SJSA1 (cell line): ENCODE data around the gene GOLGA6D. TPM values are rescaled to one million over a fixed set of nuclear protein-coding genes. Genes with fewer than 3 reads are reported as not detected.
"Not testable (repeated sequence)": the region's sequence is repeated elsewhere in the genome, so short reads cannot be mapped to it uniquely, and the experiment has no call there.

ENCODE experiments used
- DNase-seq, 2 experiments: peaks; one replicate each; pipeline ENCODE4 v3.0.0-alpha.2; 2015 to 2020; ENCODE audit warnings: low spot score in 2 of 2, low read depth in 1 of 2
- H3K27ac ChIP-seq: fragments of 250-450 bp; sonication (Bioruptor Pico); 2 replicates; pipeline ENCODE4 v1.5.1; 2020; ENCODE audit warnings: mild to moderate bottlenecking, moderate library complexity
- H3K27me3 ChIP-seq: fragments of 250-450 bp; sonication (Bioruptor Pico); replicated peaks from 2 replicates; pipeline ENCODE4 v1.5.1; 2020; ENCODE audit warnings: mild to moderate bottlenecking, moderate library complexity
- H3K36me3 ChIP-seq: fragments of 250-450 bp; sonication (Bioruptor Pico); 2 replicates; pipeline ENCODE4 v1.5.1; 2020; ENCODE audit warnings: mild to moderate bottlenecking
- H3K4me1 ChIP-seq: fragments of 250-450 bp; sonication (Bioruptor Pico); replicated peaks from 2 replicates; pipeline ENCODE4 v1.6.1; 2021; ENCODE audit warnings: mild to moderate bottlenecking
- H3K4me3 ChIP-seq: fragments of 250-450 bp; sonication (Bioruptor Pico); 2 replicates; pipeline ENCODE4 v1.5.1; 2020; ENCODE audit warnings: mild to moderate bottlenecking
- H3K9me3 ChIP-seq: fragments of 250-450 bp; sonication (Bioruptor Pico); replicated peaks from 2 replicates; pipeline ENCODE4 v1.5.1; 2020; ENCODE audit warnings: mild to moderate bottlenecking
- total RNA-seq: library from RNA; depleted of rRNA; stranded (reverse); fragments of >200 nt; shearing (Covaris generic); gene quantifications from 2 replicates; pipeline ENCODE4 v1.2.3, GENCODE V29; 2014; rRNA removed

Gene GOLGA6D, protein sequence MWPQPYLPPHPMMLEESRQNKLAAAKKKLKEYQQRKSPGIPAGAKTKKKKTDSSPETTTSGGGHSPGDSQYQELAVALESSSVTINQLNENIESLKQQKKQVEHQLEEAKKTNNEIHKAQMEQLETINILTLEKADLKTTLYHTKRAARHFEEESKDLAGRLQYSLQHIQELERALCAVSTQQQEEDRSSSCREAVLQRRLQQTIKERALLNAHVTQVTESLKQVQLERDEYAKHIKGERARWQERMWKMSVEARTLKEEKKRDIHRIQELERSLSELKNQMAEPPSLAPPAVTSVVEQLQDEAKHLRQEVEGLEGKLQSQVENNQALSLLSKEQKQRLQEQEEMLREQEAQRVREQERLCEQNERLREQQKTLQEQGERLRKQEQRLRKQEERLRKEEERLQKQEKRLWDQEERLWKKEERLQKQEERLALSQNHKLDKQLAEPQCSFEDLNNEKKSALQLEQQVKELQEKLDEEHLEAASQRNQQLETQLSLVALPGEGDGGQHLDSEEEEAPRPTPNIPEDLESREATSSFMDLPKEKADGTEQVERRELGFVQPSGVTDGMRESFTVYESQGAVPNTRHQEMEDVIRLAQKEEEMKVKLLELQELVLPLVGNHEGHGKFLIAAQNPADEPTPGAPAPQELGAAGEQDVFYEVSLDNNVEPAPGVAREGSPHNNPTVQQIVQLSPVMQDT
- not detected in 2 replicates for total RNA-seq

DNA sequence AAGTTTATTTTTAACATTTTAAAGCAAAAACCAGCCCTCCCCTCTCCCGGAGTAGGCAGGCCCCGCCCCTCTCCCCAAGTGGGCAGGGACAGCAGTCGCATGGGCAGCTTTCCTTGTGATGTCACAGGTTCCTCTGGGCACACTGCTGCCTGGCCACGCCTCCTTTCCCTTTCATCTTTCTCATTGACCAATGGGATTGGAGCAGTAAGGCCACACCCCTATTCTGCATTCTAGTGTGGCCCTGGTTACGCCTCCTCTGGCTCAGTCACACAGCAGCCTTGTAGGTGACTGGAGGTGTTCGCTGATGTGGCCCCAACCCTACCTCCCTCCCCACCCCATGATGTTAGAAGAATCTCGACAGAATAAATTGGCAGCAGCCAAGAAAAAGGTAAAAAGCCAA lies at the start of gene GOLGA6D:
TSS of gene GOLGA6D (plus strand) at position 264 of the 400 bp plus-strand sequence. CDS start at position 305, 41 bp downstream.
- H3K4me3 ChIP-seq, H3K9me3 ChIP-seq, H3K4me1 ChIP-seq: not testable (repeated sequence)

DNA sequence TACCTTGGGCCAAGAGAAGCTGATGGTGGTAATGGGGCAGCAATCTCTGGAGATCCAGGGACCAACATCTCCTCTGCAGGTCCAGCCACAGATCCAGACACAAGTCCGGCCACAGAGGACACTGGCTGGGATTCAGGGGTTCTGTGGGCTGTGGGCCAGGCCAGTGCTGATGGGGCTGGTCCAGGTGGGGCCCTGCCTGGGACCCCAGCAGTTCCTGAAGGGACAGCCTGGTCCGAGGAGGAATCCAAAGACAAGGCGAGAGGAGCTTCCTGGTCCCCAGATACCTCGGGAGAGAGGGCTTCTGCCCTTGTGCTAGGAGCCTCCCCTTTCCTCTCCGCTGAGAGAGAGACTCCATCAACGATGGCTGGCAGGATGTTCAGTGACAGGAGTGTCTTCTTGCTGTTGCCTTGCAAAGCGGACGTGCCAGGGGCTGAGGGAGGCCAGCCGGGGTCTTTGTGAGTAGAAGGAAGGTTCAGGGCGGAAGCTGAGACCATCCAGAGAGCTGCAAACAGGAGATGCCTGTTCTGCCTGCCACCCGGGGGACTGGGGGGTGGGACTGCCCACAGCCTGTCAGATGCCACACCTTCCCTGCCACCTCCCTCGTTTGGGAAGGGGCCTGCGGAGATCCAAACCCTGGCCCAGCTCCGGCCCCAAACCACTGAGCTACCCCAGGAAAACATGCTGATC lies 49.0 kb upstream of the GOLGA6D start:
- no peak for DNase-seq
- no peak overlapping the region for H3K4me3 ChIP-seq
- H3K9me3 ChIP-seq, result no peaks in the 10 kb centered on the region; the same call in 1 of the 2 replicates
- peaks cover 18% of the 10 kb centered on the region for H3K27me3 ChIP-seq
- no peaks in the 10 kb centered on the region; the same call in 1 of the 2 replicates for H3K4me1 ChIP-seq
- no peaks in the 10 kb centered on the region for H3K36me3 ChIP-seq
- H3K27ac ChIP-seq, result no peak overlapping the region

More for the DNA sequence above, at the start of gene GOLGA6D:
- not testable (repeated sequence) for H3K27me3 ChIP-seq, H3K27ac ChIP-seq, DNase-seq, H3K36me3 ChIP-seq

DNA sequence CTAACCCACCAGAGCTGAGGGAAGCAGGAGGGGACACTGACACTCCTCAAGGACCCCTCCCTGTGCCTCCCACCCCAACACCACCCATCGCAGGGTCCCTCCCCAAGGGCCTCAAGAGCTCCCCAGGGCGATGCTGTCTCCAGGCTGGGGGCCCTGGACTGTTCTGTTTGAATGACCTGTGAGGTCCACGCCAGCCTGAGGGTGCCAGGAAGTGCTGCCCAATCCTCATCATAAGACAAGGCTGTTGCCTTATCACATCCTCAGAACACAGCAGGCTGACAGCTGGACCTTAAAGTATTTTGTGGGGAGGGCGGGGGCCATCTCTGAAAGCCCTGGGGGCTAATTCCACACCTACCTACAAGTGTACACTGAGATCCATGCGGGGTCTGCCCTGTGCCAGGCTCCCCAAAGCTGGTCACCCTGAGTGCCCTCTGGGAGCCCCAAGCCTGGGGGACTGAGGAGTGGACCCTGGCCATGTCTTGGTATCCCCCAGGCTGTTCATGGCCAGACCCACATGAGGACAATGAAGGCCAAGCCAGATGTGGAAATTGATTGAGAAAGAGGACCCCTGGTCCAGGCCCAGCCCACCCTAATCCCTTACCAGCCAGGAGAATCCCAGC lies 48.3 kb upstream of the GOLGA6D start:
- no peak overlapping the region for H3K4me3 ChIP-seq
- no peaks in the 10 kb centered on the region; the same call in 1 of the 2 replicates for H3K4me1 ChIP-seq
- no peak overlapping the region for H3K27ac ChIP-seq
- H3K27me3 ChIP-seq, result peaks cover 18% of the 10 kb centered on the region
- no peaks in the 10 kb centered on the region for H3K36me3 ChIP-seq
- no peaks in the 10 kb centered on the region; the same call in 1 of the 2 replicates for H3K9me3 ChIP-seq
- no peak for DNase-seq

DNA sequence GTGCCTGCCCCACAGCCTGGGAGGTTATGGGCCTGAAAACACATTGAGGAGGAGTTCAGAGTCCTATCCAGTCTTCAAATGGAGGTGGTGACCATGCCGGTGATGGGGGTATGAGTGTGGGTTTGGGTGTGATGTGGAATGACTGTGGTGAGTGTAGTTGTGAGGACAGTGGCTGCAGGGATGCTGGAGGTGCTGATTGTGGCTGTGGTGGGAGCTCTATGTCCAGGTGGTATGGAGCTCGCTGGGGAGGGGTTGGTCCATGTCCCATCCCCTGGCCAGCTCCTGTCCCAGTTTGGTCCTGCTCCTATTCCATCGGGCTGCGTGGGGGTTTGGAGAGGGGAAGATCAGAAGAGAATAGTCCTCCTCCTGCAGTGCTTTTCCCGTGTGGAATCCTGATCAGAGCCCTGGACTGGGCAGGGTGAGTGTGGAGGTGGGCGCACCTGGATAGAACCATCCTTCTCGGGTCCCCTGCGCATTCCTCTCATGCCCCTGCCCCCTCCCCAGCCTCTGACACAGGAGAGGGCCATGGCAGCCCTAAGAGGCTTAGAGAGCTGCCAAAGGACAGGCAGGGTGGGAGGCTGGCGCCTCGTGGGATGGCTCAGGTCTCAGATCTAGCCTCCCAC lies 47.5 kb upstream of the GOLGA6D start:
- DNase-seq, result no peak
- H3K27me3 ChIP-seq, result peaks cover 19% of the 10 kb centered on the region
- no peak overlapping the region for H3K27ac ChIP-seq
- no peaks in the 10 kb centered on the region; the same call in 1 of the 2 replicates for H3K9me3 ChIP-seq
- H3K36me3 ChIP-seq, result no peaks in the 10 kb centered on the region
- H3K4me1 ChIP-seq, result no peaks in the 10 kb centered on the region
- H3K4me3 ChIP-seq, result no peak overlapping the region

DNA sequence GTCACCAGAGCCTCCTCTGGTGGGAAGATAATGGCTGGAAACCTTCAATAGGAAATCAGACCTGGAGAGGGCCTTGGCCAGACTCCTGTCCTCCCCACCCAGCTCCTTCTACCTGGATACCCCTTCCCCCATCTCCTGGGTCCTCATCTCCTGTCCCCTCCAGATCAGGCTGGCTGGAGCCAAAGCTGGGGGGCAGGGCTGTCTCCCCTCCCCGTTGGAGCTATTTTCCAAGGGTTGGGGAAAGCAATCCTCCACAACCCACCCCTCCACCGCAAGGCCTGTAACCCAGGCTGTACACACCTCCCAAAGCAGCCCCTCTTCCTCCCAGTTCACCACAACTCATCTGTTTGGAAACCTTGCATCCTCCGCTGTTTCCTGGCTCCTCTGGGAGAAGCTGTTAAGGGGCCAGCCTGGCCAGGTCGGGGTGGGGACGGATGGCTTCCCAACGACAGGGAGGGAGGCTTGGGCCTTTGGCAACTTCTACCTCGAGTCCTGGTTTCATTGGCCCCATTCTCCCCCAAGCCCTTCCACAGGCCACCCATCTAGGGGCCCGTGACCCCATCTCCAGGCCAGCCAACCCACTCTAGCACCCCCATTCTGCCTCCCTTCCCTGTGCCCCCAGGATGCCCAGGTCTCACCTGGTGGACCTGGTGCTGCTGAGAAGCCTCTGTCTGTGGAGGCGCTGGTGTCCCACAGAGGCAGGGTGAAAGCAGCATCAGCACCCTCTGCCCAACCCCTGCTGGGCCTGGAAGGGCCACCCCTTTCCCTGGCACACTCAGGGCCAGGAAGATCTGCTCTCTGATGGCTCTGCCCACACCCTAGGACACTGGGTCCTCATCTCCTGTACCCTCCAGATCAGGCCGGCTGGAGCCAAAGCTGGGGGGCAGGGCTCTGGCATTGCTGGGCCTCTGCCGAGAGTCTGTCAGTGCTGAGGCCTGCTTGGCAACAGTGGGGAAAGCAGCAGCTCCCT lies 46.6 kb upstream of the GOLGA6D start:
- DNase-seq, result no peak
- H3K9me3 ChIP-seq, result no peaks in the 10 kb centered on the region; the same call in 1 of the 2 replicates
- no peak overlapping the region for H3K27ac ChIP-seq
- H3K4me1 ChIP-seq, result no peaks in the 10 kb centered on the region
- H3K27me3 ChIP-seq, result peaks cover 28% of the 10 kb centered on the region
- H3K4me3 ChIP-seq, result no peak overlapping the region
- no peaks in the 10 kb centered on the region for H3K36me3 ChIP-seq

DNA sequence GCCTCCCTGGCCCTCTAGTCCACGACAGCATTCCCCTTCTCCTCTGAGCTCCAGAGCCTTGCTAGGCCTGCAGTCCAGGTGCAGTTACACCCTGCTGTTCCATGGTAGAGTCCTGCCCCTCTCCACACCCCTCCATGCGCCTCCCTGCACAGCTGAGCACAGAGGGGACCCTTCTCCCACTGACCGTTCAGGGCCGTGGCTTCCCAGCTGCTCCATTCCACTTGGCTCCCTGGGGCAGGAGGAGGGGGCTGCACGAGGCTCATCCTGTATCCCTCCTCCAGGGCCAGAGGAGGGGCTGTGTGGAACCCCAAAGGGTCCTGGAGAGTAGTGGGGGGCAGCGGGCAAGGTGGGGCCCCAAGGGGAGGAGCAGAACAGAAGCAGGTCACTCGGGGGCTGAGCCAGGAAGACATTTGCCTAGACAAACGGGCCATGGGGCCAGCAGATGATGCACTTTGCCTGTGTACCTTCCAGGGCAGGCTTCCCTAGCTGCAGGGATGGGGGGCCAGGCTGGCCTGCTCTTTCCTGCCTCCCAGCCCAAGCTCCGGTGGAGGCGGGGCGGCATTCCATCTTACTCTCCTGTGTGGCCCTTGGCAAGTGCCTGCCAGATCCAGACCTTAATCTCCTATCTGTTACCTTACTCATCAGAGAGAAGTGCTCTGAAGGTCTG lies 45.2 kb upstream of the GOLGA6D start:
- H3K27ac ChIP-seq, result no peak overlapping the region
- H3K4me3 ChIP-seq, result no peak overlapping the region
- no peaks in the 10 kb centered on the region for H3K36me3 ChIP-seq
- H3K27me3 ChIP-seq, result peaks cover 31% of the 10 kb centered on the region
- no peaks in the 10 kb centered on the region; the same call in 1 of the 2 replicates for H3K9me3 ChIP-seq
- peak in 1 of 2 experiments; percentile 30 for DNase-seq
- no peaks in the 10 kb centered on the region for H3K4me1 ChIP-seq

DNA sequence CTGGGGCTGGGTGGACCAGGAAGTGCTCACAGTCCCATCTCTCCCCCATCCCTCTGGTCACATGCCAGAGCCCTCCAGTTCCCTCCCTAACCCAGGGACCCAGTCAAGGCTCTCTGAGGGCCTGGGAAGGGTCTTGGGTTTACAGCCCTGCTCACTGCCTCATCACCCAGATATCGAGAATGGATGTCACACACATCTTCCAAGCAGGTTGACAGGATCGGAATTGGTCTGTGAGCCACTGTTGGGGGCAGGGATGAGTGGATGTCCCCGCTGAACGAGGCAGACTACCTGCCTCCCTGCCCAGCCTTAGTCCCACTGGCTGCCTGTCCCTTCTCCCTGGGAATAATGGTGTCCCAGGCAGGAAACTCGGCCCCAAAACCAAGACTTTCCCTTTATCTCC lies 44.5 kb upstream of the GOLGA6D start:
- DNase-seq, result peak in 1 of 2 experiments; percentile 36
- H3K27me3 ChIP-seq, result peaks cover 29% of the 10 kb centered on the region

DNA sequence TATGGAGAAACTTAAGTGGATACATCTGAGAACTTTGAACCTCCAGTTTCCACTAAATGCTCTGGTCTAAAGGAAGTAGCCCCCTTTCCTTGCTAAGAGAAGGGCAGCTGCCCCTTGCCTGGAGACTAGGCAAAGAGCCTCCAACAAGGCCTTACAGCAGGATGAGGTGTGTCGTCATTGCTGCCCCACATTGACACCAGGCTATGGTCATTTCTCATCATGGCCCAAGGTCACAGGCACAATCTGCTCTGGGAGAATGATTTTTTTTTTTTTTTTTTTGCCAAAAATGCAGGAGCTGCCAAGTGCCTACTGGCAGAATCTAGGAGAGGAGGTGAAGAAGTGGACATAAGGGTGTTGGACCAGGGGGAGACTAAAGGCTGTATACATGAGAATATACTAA lies 36.9 kb upstream of the GOLGA6D start:
- DNase-seq, result peak in 1 of 2 experiments; percentile 2
- not testable (repeated sequence) for H3K9me3 ChIP-seq, H3K27ac ChIP-seq, H3K27me3 ChIP-seq, H3K4me3 ChIP-seq, H3K4me1 ChIP-seq, H3K36me3 ChIP-seq

More for the DNA sequence above, 44.5 kb upstream of the GOLGA6D start:
- H3K27ac ChIP-seq, result no peak overlapping the region
- H3K9me3 ChIP-seq, result no peaks in the 10 kb centered on the region; the same call in 1 of the 2 replicates
- H3K4me3 ChIP-seq, result no peak overlapping the region
- no peaks in the 10 kb centered on the region for H3K36me3 ChIP-seq
- H3K4me1 ChIP-seq, result no peaks in the 10 kb centered on the region

DNA sequence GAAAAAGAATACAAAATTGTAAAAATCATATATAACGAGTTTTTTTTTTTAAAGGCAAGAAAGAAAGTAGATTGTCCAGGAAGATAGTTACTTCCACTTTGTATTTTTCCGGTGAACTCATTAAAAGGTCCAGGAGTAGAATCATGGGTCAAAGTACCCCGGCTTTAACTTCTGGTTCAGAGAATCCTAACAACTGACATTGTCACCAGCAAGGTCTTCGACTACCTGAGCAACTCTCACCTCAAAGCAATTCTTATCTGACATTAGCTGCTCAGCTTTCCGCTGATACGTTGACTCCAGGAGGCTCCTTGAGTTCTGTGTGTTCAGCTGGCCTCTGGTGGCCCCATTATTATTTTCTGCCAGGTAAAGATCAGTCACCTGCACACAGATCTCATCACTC lies 33.6 kb upstream of the GOLGA6D start:
- H3K27me3 ChIP-seq, H3K4me3 ChIP-seq, H3K36me3 ChIP-seq, DNase-seq, H3K27ac ChIP-seq, H3K9me3 ChIP-seq, H3K4me1 ChIP-seq: not testable (repeated sequence)

DNA sequence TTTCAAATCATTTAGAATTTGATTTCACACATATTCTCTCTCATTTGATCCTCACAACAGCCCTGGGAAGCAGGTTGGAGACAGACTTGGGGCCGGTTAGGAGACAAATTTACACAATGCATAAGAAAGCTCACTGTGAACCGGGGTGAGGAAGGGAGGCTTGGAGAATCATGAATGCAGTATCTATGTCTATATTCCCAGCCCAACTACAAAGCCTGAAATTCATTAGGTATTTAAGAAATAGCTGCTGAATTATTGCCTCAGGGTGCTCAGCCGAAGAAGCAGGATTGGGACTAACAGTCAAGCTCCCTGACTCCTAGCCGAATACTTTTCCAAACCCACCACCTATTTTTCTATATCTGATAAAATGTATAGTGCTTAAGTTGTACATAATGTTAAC lies 32.9 kb upstream of the GOLGA6D start:
- Histone ChIP-seq H3K27ac (no peak overlapping the region), H3K4me1 (no peaks in the 10 kb centered on the region), H3K9me3 (no peaks in the 10 kb centered on the region), H3K36me3 (no peaks in the 10 kb centered on the region), H3K4me3 (no peak overlapping the region), H3K27me3 (peaks cover 4% of the 10 kb centered on the region)
- DNase-seq, result no peak

DNA sequence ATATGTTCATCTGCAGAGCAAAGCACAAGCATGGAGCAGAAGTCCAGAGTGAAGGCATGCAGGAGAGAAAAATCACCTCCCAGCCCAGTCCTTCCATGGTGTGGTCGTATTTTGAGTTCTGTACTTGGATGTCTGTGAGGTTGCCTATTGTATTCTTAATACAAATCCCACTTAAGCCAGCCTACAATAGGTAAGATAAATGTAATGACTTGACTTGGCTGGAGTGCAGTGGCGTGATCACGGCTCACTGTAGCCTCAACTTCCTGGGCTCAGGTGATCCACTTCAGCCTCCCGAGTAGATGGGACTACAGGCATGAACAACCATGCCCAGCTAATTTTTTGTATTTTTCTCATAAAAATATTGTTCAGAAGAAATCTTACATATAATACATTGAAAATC lies 31.3 kb upstream of the GOLGA6D start:
- H3K27me3 ChIP-seq, H3K36me3 ChIP-seq, H3K27ac ChIP-seq, H3K4me1 ChIP-seq, DNase-seq, H3K9me3 ChIP-seq, H3K4me3 ChIP-seq: not testable (repeated sequence)

DNA sequence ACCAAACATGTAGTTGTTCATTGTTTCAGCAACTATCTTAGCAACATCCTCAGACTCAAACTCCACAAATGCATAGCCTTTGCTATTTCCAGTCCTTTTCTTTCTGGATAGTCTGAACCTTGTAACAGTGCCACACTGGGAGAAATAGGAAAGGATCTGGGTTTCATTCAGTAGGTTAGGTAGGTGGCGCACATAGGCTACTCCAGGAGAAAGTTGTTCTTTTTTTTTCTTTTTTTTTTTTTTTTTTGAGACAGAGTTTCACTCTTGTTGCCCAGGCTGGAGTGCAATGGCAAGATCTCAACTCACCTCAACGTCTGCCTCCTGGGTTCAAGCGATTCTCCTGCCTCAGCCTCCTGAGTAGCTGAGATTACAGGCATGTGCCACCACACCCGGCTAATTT lies 30.4 kb upstream of the GOLGA6D start:
- DNase-seq, H3K36me3 ChIP-seq, H3K9me3 ChIP-seq, H3K4me1 ChIP-seq, H3K27ac ChIP-seq, H3K4me3 ChIP-seq, H3K27me3 ChIP-seq: not testable (repeated sequence)
